Cardiac septum (tissue), 1 donor: ENCODE measurements around the gene TOMM5. TPM values are rescaled to one million over a fixed set of nuclear protein-coding genes. Genes with fewer than 3 reads are reported as not detected.

ENCODE experiments used
- DNase-seq: peaks from one replicate; pipeline ENCODE4 v3.0.0-alpha.2; 2020; ENCODE audit warnings: low spot score
- intact Hi-C: fragments of 100-400 bp; cut with DNase I; formaldehyde crosslinking; loops from one replicate; pipeline ENCODE4 v1.14.0; 2022
- total RNA-seq: library from RNA; stranded (reverse); fragmentation: NEBNext Ultra II Directional; extraction: Animal tissue kit (Norgen Biotek cat#: 25700); gene quantifications from one replicate; pipeline ENCODE4 v1.2.1, GENCODE V29; 2021
- donor health status: DM: no; HTN: no; CAD: no.

Gene TOMM5
- total RNA-seq, 1 donor from 2014 or later, result 52.9 TPM

GRCh38 chr9:37566716-37567115, 25.7 kb downstream of the TOMM5 start:
- intact Hi-C loops, result no loop called here
- no peak for DNase-seq

DNA sequence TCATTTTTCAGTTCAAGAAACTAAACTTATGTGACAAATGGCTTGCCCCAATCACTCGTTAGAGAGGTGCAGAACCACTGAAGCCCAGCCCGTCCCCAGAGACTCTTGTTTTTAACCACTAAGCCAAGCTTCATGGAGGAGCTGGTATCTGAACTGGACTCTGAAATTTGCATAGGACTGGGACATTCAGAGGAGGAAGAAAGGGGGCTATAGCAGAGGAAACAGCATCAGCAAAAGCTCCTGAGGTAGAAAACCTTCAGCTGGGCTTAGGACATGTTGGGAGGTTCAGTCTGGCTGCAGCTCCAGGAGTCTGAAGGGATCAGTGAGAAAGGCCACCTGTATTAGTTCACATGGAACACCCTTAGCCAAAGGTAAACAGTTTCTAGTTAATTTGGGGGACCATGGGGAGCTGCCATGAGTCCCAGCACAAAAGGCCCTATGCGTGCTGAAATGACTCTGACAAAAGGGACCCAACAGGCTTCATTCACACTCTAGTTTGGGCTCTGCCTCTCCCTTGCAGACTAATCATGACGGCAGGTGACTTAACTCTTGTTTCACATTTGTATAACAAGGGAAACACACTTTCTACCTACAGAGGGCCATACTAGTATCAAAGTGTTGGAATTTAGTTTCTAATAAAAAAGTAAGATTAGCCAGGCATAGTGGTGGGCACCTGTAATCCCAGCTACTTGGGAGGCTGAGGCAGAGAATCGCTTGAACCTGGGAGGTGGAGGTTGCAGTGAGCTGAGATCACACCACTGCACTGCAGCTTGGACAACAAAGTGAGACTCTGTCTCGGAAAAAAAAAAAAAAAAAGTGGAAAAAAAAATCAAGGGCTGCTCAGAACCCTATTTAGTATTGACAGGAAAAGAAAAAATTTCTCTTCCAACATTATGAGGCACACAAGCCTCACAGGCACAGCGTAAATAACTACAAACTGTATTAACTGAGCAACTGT, 26.5 kb downstream of the TOMM5 start:
- intact Hi-C loops, result no loop called here
- DNase-seq, result no peak

DNA sequence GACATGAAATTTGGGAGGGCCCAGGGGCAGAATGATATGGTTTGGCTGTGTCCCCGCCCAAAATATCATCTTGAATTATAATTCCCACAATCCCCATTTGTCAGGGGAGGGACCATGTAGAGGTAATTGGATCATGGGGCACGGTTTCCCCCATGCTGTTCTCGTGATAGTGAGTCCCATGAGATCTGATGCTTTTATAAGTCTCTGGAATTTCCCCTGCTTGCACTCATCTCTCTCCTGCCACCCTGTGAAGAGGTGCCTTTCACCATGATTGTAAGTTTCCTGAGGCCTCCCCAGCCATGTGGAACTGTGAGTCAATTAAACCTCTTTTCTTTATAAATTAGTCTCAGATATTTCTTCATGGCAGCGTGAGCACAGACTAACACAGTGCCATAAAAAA, 27.5 kb downstream of the TOMM5 start:
- DNase-seq, result no peak
- intact Hi-C loops, result no loop called here

DNA sequence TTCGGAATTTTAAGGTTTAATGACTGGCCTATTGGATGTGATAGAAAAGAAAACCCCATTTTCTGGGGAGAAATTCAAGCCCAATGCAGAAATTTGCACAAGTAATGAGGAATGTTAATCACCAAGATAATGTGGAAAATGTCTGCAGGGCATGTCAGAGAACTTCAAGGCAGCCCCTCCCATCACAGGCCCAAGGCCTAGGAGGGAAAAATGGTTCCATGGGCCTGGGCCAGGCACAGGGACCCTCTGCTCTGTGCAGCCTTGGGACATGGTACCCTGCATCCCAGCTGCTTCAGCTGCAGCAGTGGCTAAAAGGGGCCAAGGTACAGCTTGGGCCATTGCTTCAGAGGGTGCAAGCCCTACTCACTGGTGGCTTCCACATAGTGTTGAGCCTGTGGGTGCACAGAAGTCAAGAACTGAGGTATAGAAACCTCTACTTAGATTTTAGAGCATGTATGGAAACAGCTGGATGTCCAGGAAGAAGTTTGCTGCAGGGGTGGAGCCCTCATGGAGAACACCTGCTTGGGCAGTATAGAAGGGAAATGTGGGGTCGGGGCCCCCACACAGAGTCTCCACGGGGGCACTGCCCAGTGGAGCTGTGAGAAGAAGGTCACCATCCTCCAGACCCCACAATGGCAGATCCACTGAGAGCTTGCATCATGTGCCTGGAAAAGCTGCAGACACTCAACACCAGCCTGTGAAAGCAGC, 28.4 kb downstream of the TOMM5 start:
- intact Hi-C loops, result no loop called here
- no peak for DNase-seq

DNA sequence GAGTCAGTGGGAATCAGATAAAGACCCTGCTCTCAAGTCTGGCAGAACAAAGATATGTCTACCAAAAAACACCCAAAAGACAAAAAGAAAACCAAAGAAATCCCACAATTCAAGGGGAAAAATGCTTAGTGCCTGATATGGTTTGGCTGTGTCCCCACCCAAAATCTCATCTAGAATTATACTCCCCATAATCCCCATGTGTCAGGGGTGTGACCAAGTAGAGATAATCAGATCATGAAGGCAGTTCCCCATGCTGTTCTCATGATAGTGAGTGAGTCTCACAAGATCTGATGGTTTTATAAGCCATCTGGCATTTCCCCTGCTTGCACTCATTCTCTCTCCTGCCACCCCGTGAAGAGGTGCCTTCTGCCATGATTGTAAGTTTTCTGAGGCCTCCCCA, 29.6 kb downstream of the TOMM5 start:
- intact Hi-C loops, result no loop called here

GRCh38 chr9:37561682-37562081, 30.7 kb downstream of the TOMM5 start:
- intact Hi-C loops, result no loop called here
- DNase-seq, result no peak

More for the DNA sequence above, 29.6 kb downstream of the TOMM5 start:
- no peak for DNase-seq

GRCh38 chr9:37559855-37560592, 32.4 kb downstream of the TOMM5 start:
- no peak for DNase-seq
- intact Hi-C loops, result no loop called here

DNA sequence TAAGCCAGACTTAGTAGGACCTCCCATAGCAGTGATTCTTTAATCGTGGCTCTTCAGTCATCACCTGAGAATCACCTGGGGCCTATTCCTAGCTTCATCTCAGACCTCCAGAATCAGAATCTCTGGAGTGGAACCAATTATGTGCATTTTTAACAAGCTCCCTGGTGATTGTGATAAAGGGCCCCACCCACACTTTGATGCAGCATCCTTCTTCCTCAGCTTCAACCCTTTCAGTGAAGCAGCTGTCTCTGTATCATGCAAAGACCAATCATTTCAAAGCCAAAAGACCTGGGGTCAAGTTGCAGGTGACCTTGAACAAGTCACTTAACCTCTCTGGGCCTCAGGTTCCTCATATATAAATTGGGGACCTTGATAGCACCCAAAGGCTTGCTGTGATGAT, 33.3 kb downstream of the TOMM5 start:
- intact Hi-C loops, result no loop called here
- no peak for DNase-seq

GRCh38 chr9:37555786-37556185, 36.6 kb downstream of the TOMM5 start:
- no peak for DNase-seq
- intact Hi-C loops, result no loop called here

GRCh38 chr9:37554318-37554717, 38.1 kb downstream of the TOMM5 start:
- no peak for DNase-seq
- intact Hi-C loops, result no loop called here

DNA sequence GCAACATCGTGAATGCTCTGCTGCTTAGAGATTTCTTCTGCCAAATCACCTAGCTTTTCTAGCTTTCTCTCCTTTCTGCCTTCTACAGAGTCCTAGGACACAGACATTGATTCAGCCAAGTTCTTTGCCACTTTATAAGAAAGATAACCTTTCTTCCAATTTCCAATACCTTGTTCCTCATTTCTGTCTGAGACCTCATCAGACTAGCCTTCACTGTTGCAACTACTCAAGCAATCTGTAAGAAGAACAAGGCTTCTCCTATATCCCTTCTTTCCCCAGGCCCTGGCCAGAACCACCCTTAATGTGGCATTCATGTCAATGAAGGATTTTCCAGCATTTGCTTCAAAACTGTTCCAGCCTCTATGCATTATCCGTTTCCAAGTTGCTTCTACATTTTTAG, 40.5 kb downstream of the TOMM5 start:
- no peak for DNase-seq
- intact Hi-C loops, result no loop called here

DNA sequence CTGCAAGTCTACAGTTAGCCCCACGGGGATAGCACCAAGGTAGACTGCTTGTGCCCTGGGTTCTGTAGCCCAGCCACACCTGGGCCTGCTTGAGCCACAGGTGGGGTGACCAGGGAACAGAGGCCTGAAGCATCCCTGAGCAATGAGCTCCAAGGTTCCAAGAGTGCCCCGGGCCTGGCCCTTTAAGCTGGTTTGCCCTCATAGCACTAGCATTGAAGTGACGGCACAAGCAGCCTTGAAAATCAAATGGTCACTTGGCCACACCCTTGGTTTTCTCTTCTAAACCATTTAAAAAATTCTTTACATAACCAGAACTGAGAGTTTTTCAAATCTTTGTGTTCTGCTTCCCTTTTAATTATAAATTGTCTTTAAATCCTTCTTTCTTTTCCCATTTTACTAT, 40.9 kb downstream of the TOMM5 start:
- intact Hi-C loops, result no loop called here
- no peak for DNase-seq

- intact Hi-C loops, result no loop called here
- DNase-seq, result no peak
Measured at GRCh38 chr9:37550781-37551180, 41.6 kb downstream of the TOMM5 start.

GRCh38 chr9:37549527-37549926, 42.9 kb downstream of the TOMM5 start:
- DNase-seq, result no peak
- intact Hi-C loops, result no loop called here

GRCh38 chr9:37547328-37547878, 45.0 kb downstream of the TOMM5 start:
- DNase-seq, result no peak
- intact Hi-C loops, result no loop called here

DNA sequence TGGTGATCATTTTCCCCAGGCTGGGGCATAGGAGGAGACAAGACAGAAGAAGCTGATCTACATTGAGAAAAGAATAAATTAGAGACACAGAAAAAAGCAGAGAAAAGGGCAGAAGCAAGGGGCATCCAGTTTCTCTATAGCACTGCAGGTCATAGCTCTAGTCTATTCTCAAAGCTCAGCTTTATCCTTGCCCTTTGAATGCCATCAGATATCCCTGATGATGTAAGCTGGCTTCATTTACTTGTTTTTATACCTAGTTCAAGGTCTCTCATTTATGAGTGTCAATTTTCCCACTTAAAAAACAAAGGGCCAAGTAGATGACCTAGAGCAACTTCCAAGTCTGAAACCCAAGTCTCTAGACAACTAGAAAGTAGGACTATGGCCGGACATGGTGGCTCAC, 48.9 kb downstream of the TOMM5 start:
- intact Hi-C loops, result no loop called here
- no peak for DNase-seq

GRCh38 chr9:37542895-37543294, 49.5 kb downstream of the TOMM5 start:
- no peak for DNase-seq
- intact Hi-C loops, result no loop called here

GRCh38 chr9:37542488-37542887, 49.9 kb downstream of the TOMM5 start:
- intact Hi-C loops, result no loop called here
- no peak for DNase-seq

GRCh38 chr9:37541465-37541864, 50.9 kb downstream of the TOMM5 start:
- DNase-seq, result no peak
- intact Hi-C loops, result no loop called here

DNA sequence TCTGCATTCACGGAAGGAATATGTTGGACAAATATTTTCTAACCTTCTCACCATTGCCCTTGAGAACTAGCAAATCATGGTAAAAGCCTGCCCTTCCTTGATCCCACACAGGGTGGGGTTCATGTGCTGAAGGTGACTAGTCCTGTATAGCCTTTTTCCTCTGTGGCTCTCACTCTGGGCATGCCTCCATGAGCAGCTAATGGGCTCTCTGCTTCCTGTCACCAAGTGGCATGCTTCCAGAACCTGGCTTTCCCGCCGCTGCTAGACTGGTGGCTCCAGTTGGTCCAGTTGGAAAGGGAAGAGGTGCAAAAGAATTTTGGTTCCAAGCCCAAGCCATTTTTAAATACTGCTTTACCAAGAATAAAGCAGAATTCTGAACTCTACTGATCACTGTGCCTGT, 51.8 kb downstream of the TOMM5 start:
- DNase-seq, result no peak
- intact Hi-C loops, result no loop called here
